MM.1S (cell line): Measurements from ENCODE around the gene GPC1.

Experiments used
- DNase-seq: peaks from one replicate; pipeline ENCODE4 v3.0.0-alpha.2; 2015
- H2AFZ ChIP-seq: fragments of 300-600 bp; sonication (generic); 2 replicates; pipeline ENCODE4 v1.6.0; 2016; ENCODE audit warnings: antibody characterized with exemption, low read length
- H3F3A ChIP-seq: fragments of 300-600 bp; sonication (generic); 2 replicates; pipeline ENCODE4 v1.6.1; 2016; ENCODE audit warnings: mild to moderate bottlenecking, antibody characterized with exemption, low read length, moderate library complexity, mixed read lengths; ENCODE audit not compliant: insufficient read depth
- H3K27ac ChIP-seq: fragments of 300-600 bp; sonication (generic); 2 replicates; pipeline ENCODE4 v1.5.1; 2016; ENCODE audit warnings: mild to moderate bottlenecking, low read length
- H3K27me3 ChIP-seq: fragments of 300-600 bp; sonication (generic); replicated peaks from 2 replicates; pipeline ENCODE4 v1.6.0; 2016; ENCODE audit warnings: low read length; ENCODE audit not compliant: insufficient read depth
- H3K36me3 ChIP-seq: fragments of 300-600 bp; sonication (generic); replicated peaks from 2 replicates; pipeline ENCODE4 v1.6.1; 2016; ENCODE audit warnings: mild to moderate bottlenecking, low read length, mixed read lengths; ENCODE audit not compliant: insufficient read depth
- H3K4me1 ChIP-seq: fragments of 300-600 bp; sonication (generic); 2 replicates; pipeline ENCODE4 v1.6.1; 2016; ENCODE audit warnings: low read length, mixed read lengths
- H3K4me2 ChIP-seq: fragments of 300-600 bp; sonication (generic); 2 replicates; pipeline ENCODE4 v1.6.0; 2016; ENCODE audit warnings: low read depth, low read length
- H3K4me3 ChIP-seq: fragments of 300-600 bp; sonication (generic); 2 replicates; pipeline ENCODE4 v1.5.1; 2016; ENCODE audit warnings: low read length, mixed read lengths
- H3K79me2 ChIP-seq: fragments of 300-600 bp; sonication (generic); 2 replicates; pipeline ENCODE4 v1.6.1; 2016; ENCODE audit warnings: mixed run types, low read length, mixed read lengths
- H3K9ac ChIP-seq: fragments of 300-600 bp; sonication (generic); 2 replicates; pipeline ENCODE4 v1.6.1; 2016; ENCODE audit warnings: low read length, mixed read lengths
- H3K9me2 ChIP-seq: fragments of 300-600 bp; sonication (generic); replicated peaks from 2 replicates; pipeline ENCODE4 v1.6.1; 2016; ENCODE audit warnings: mild to moderate bottlenecking, low read length, mixed read lengths; ENCODE audit not compliant: insufficient read depth
- H3K9me3 ChIP-seq: fragments of 300-600 bp; sonication (generic); replicated peaks from 2 replicates; pipeline ENCODE4 v1.6.1; 2016; ENCODE audit warnings: mild to moderate bottlenecking, low read length, mixed read lengths; ENCODE audit not compliant: insufficient read depth
- H4K20me1 ChIP-seq: fragments of 300-600 bp; sonication (generic); 2 replicates; pipeline ENCODE4 v1.6.1; 2016; ENCODE audit warnings: mild to moderate bottlenecking, low read length, moderate library complexity, mixed read lengths; ENCODE audit not compliant: insufficient read depth
- CTCF ChIP-seq: fragments of 300-600 bp; sonication (generic); IDR thresholded peaks from 2 replicates; pipeline ENCODE4 v1.5.1; 2016; ENCODE audit warnings: antibody characterized with exemption, low read length, mixed read lengths
- EZH2 ChIP-seq: fragments of 300-600 bp; sonication (generic); optimal IDR thresholded peaks from 2 replicates; pipeline ENCODE3; 2017; ENCODE audit warnings: low read depth, mild to moderate bottlenecking, antibody characterized with exemption, low read length, mixed read lengths
- EZH2phosphoT487 ChIP-seq: fragments of 300-600 bp; sonication (generic); IDR thresholded peaks from 2 replicates; pipeline ENCODE4 v1.6.1; 2018; ENCODE audit warnings: antibody characterized with exemption, low read length

Gene GPC1

GRCh38 chr2:240505910-240506309 lies 70.4 kb downstream of the GPC1 start:
- Histone ChIP-seq H3K9ac (no peak overlapping the region), H3K4me1 (no peaks in the 10 kb centered on the region), H3K27me3 (no peaks in the 10 kb centered on the region), H3K4me2 (no peak overlapping the region), H3K36me3 (no peaks in the 10 kb centered on the region), H2AFZ (no peak overlapping the region), H3K9me2 (no peaks in the 10 kb centered on the region), H3K79me2 (no peaks in the 10 kb centered on the region), H3F3A (no peaks in the 10 kb centered on the region), H3K4me3 (no peak overlapping the region), H3K9me3 (no peaks in the 10 kb centered on the region), H4K20me1 (no peaks in the 10 kb centered on the region), H3K27ac (no peak overlapping the region)
- no peak for DNase-seq
- TF ChIP-seq EZH2 (no peak), CTCF (no peak), EZH2phosphoT487 (no peak)

GRCh38 chr2:240506406-240507059 lies 71.1 kb downstream of the GPC1 start:
- no peaks in the 10 kb centered on the region for H3K4me1 ChIP-seq
- no peaks in the 10 kb centered on the region for H3K27me3 ChIP-seq
- no peaks in the 10 kb centered on the region for H3F3A ChIP-seq
- no peaks in the 10 kb centered on the region for H3K9me3 ChIP-seq
- no peaks in the 10 kb centered on the region for H3K36me3 ChIP-seq
- H3K27ac ChIP-seq: no peak overlapping the region
- H3K9ac ChIP-seq: no peak overlapping the region
- H3K4me3 ChIP-seq: no peak overlapping the region
- H3K4me2 ChIP-seq: no peak overlapping the region
- H2AFZ ChIP-seq: no peak overlapping the region
- H3K79me2 ChIP-seq: no peaks in the 10 kb centered on the region
- H4K20me1 ChIP-seq: no peaks in the 10 kb centered on the region
- no peaks in the 10 kb centered on the region for H3K9me2 ChIP-seq
- TF ChIP-seq EZH2 (no peak), CTCF (no peak), EZH2phosphoT487 (no peak)
- no peak for DNase-seq

GRCh38 chr2:240507060-240507777 lies 71.8 kb downstream of the GPC1 start:
- no peaks in the 10 kb centered on the region for H3K79me2 ChIP-seq
- H3K4me2 ChIP-seq: no peak overlapping the region
- no peak overlapping the region for H3K4me3 ChIP-seq
- no peak overlapping the region for H2AFZ ChIP-seq
- H3K9me3 ChIP-seq: no peaks in the 10 kb centered on the region
- no peak overlapping the region for H3K9ac ChIP-seq
- DNase-seq: no peak
- H3F3A ChIP-seq: no peaks in the 10 kb centered on the region
- no peaks in the 10 kb centered on the region for H3K9me2 ChIP-seq
- no peaks in the 10 kb centered on the region for H3K27me3 ChIP-seq
- no peaks in the 10 kb centered on the region for H3K36me3 ChIP-seq
- H4K20me1 ChIP-seq: no peaks in the 10 kb centered on the region
- no peak for TF ChIP-seq EZH2
- no peak for TF ChIP-seq CTCF
- no peak for TF ChIP-seq EZH2phosphoT487
- no peaks in the 10 kb centered on the region for H3K4me1 ChIP-seq
- H3K27ac ChIP-seq: no peak overlapping the region
